HL-60 (cell line): ENCODE data around the gene ZNF562.

Experiments used
- DNase-seq, 2 experiments: peaks; one replicate each; pipeline ENCODE4 v3.0.0-alpha.2; 2010 to 2020; ENCODE audit warnings: low read depth in 1 of 2, low spot score in 1 of 2
- H3K27ac ChIP-seq: fragments of 250-450 bp; sonication (Bioruptor Pico); replicated peaks from 2 replicates; pipeline ENCODE4 v1.5.1; 2020; ENCODE audit warnings: mild to moderate bottlenecking, moderate library complexity
- H3K27me3 ChIP-seq: fragments of 250-450 bp; sonication (Bioruptor Pico); 2 replicates; pipeline ENCODE4 v1.5.1; 2021; ENCODE audit warnings: mild to moderate bottlenecking, moderate library complexity; ENCODE audit not compliant: insufficient read depth, poor library complexity, severe bottlenecking
- H3K4me3 ChIP-seq: replicated peaks from 2 replicates; pipeline ENCODE4 v1.5.1; 2011; ENCODE audit warnings: mild to moderate bottlenecking, control low read depth, low read length; ENCODE audit not compliant: insufficient read depth
- GABPA ChIP-seq: IDR thresholded peaks from 2 replicates; pipeline ENCODE4 v1.6.1; 2012; ENCODE audit warnings: low read depth
- POLR2AphosphoS5 ChIP-seq: IDR thresholded peaks from 2 replicates; pipeline ENCODE4 v1.6.1; 2012; ENCODE audit warnings: low read depth
- SPI1 ChIP-seq: IDR thresholded peaks from 2 replicates; pipeline ENCODE4 v1.6.1; 2012; ENCODE audit warnings: low read depth, mild to moderate bottlenecking, borderline replicate concordance
- long read RNA-seq: library from polyadenylated mRNA; unstranded; transcript quantifications from one replicate; pipeline ENCODE4 v2.0.0, GENCODE V29; 2020
- TF ChIP-seq, protein P1 (sequence below): IDR thresholded peaks from 2 replicates; pipeline ENCODE4 v1.6.1; 2012; ENCODE audit warnings: low read depth; ENCODE audit not compliant: insufficient replicate concordance
- TF ChIP-seq, protein P2 (sequence below): IDR thresholded peaks from one replicate; pipeline ENCODE4 v1.5.1; 2011; ENCODE audit warnings: low read length, control low read depth, inconsistent platforms; ENCODE audit not compliant: insufficient read depth

The ZNF562 gene
- long read RNA-seq, partial matches to known transcripts: 2 of 29 reads
- long read RNA-seq, other reads (novel, unspliced or antisense): 20 of 29 reads

DNA sequence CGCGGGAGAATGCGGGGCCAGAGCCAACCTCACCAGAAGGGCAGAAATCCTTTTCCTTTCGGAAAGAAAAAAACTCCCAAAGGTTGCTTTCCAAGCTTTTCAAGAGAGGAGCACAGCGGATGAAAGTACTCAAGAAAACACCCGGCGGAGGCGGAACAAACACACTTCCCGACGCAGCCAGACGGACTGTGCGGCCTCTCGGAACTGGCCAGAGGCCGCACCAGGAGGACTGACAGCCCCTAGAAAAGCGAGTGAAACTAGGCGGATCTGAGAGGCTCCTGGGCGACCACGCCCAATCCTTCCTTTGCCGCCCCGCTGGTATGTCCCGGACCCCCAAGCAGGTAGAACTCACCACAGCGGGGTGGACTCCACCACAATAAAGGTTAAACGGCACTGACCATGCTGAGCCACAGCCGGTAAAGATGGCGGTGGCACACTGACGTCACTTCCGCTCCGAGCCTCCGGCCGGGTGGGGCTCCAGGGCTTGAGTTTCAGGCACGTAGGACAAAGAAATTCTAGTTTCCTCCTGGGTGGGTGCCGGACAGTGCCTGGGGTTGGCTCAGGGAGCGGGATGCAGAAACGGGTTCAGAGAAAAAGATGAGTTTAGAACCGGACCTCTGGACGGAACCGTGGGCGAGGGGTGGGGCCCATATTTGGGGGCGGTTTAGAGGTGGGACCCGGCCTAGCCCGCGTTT lies at the start of gene ZNF562:
Gene ZNF562, minus strand, starts transcription at position 438 of the 695 bp plus-strand sequence. CDS start 14,356 bp downstream, outside the sequence.
- peak within 1 kb of the TSS; percentile 94 for H3K27ac ChIP-seq
- TF ChIP-seq POLR2AphosphoS5 (peak; percentile 92), GABPA (peak; percentile 84), SPI1 (no peak)
- TF ChIP-seq, protein P1, sequence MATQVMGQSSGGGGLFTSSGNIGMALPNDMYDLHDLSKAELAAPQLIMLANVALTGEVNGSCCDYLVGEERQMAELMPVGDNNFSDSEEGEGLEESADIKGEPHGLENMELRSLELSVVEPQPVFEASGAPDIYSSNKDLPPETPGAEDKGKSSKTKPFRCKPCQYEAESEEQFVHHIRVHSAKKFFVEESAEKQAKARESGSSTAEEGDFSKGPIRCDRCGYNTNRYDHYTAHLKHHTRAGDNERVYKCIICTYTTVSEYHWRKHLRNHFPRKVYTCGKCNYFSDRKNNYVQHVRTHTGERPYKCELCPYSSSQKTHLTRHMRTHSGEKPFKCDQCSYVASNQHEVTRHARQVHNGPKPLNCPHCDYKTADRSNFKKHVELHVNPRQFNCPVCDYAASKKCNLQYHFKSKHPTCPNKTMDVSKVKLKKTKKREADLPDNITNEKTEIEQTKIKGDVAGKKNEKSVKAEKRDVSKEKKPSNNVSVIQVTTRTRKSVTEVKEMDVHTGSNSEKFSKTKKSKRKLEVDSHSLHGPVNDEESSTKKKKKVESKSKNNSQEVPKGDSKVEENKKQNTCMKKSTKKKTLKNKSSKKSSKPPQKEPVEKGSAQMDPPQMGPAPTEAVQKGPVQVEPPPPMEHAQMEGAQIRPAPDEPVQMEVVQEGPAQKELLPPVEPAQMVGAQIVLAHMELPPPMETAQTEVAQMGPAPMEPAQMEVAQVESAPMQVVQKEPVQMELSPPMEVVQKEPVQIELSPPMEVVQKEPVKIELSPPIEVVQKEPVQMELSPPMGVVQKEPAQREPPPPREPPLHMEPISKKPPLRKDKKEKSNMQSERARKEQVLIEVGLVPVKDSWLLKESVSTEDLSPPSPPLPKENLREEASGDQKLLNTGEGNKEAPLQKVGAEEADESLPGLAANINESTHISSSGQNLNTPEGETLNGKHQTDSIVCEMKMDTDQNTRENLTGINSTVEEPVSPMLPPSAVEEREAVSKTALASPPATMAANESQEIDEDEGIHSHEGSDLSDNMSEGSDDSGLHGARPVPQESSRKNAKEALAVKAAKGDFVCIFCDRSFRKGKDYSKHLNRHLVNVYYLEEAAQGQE: peak; percentile 59
- peak; percentile 71 to 90 for DNase-seq
- no peaks in the 10 kb centered on the region for H3K27me3 ChIP-seq
- peak within 1 kb of the TSS; percentile 69 for H3K4me3 ChIP-seq

DNA sequence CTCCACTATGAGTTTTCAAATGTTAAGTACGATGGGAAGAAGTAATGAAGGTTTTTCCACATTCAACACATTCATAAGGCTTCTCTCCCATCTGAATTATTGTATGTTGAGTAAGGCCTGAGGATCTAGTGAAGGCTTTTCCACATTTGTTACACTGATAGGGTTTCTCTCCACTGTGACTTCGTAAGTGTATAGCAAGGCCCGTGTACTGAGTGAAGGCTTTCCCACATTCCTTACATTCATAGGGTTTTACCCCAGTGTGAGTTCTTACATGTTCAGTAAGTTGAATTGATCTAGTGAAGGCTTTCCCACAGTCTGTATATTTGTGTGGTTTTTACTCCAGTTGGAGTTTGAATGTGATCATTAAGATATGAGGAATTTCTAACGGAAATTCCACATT lies 49.3 kb upstream of the ZNF562 start:
- Histone ChIP-seq H3K27me3 (no peaks in the 10 kb centered on the region), H3K27ac (no peak overlapping the region), H3K4me3 (no peak overlapping the region)
- TF ChIP-seq, protein P2, sequence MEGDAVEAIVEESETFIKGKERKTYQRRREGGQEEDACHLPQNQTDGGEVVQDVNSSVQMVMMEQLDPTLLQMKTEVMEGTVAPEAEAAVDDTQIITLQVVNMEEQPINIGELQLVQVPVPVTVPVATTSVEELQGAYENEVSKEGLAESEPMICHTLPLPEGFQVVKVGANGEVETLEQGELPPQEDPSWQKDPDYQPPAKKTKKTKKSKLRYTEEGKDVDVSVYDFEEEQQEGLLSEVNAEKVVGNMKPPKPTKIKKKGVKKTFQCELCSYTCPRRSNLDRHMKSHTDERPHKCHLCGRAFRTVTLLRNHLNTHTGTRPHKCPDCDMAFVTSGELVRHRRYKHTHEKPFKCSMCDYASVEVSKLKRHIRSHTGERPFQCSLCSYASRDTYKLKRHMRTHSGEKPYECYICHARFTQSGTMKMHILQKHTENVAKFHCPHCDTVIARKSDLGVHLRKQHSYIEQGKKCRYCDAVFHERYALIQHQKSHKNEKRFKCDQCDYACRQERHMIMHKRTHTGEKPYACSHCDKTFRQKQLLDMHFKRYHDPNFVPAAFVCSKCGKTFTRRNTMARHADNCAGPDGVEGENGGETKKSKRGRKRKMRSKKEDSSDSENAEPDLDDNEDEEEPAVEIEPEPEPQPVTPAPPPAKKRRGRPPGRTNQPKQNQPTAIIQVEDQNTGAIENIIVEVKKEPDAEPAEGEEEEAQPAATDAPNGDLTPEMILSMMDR: no peak
- TF ChIP-seq, protein P1: no peak
- TF ChIP-seq POLR2AphosphoS5 (no peak), SPI1 (no peak), GABPA (no peak)
- no peak for DNase-seq

DNA sequence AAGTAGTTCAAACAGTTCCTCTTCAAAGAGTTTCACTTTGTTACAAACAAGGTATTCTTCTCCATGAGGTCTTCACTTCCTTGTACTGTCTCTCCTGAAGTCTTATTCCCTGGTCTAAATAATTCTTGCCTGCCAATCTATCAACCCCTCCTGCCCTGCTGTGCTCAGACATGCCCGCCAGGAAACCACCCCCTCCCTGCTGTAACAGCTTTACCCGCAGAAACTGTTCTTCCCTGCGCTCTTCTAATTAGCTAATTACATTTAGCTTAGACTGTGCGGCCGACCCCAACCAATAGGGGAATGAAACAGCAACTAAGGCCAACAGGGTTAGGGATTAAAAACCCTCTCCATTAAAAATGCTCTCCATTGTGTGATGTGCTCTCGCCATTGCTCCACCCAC lies 47.0 kb upstream of the ZNF562 start:
- Histone ChIP-seq H3K27me3 (no peaks in the 10 kb centered on the region), H3K27ac (peak overlapping the region; percentile 10; the same call in 1 of the 2 replicates), H3K4me3 (no peak overlapping the region)
- peak in 1 of 2 experiments; percentile 30 for DNase-seq
- TF ChIP-seq GABPA: no peak

DNA sequence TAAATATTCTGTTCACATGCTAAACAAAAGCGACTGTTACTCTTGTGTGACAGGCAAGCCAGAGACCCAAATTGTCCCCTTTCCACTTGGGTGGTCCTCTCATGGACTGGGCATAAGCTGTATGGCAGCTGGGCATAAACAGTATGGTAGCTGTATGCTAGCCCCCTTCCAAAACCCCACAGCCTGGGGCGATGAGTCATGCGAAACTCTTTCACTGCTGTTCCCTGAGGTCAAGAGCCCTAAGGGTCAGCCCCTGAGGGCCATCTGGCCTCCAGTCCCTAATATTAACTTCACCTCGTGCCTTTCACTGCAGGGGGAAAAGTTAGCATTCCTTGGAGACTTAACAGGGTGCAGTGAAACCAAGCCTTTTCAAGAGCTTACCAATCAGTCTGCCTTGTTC lies 45.6 kb upstream of the ZNF562 start:
- Histone ChIP-seq H3K27me3 (no peaks in the 10 kb centered on the region), H3K4me3 (no peak overlapping the region), H3K27ac (no peak overlapping the region)
- DNase-seq: no peak
- no peak for TF ChIP-seq GABPA
- TF ChIP-seq SPI1: no peak
- TF ChIP-seq, protein P1: no peak
- no peak for TF ChIP-seq POLR2AphosphoS5
- TF ChIP-seq, protein P2: no peak
